K562 (cell line): Measurements from ENCODE around the gene SDCCAG8. TPM values are rescaled to one million over a fixed set of nuclear protein-coding genes. Genes with fewer than 3 reads are reported as not detected.

Experiments
- ARHGAP35 ChIP-seq: fragments of 450-650 bp; IDR thresholded peaks from 2 replicates; pipeline ENCODE4 v1.6.1; 2018; ENCODE audit not compliant: partially characterized antibody
- ASH1L ChIP-seq: fragments of 450-650 bp; IDR thresholded peaks from 2 replicates; pipeline ENCODE4 v1.6.1; 2018; ENCODE audit warnings: borderline replicate concordance, mild to moderate bottlenecking, low read depth; ENCODE audit not compliant: partially characterized antibody
- ATF4 ChIP-seq: fragments of 450-650 bp; formaldehyde crosslinking; IDR thresholded peaks from 2 replicates; pipeline ENCODE4 v1.4.0; 2022; ENCODE audit warnings: mild to moderate bottlenecking, moderate library complexity
- ATF6 ChIP-seq: sonication (generic); formaldehyde crosslinking; IDR thresholded peaks from 2 replicates; pipeline ENCODE4 v1.4.0; 2020; ENCODE audit warnings: mild to moderate bottlenecking, missing genetic modification reagents
- DLX4 ChIP-seq: fragments of 250-450 bp; sonication (Bioruptor Pico); IDR thresholded peaks from 2 replicates; pipeline ENCODE4 v1.6.1; 2021; ENCODE audit warnings: mild to moderate bottlenecking
- ELK1 ChIP-seq: sonication (generic); formaldehyde crosslinking; IDR thresholded peaks from 2 replicates; pipeline ENCODE4 v1.8.1; 2022; ENCODE audit warnings: missing genetic modification reagents
- GATAD2A ChIP-seq: fragments of 450-650 bp; IDR thresholded peaks from 2 replicates; pipeline ENCODE4 v1.6.1; 2017
- GTF3C2 ChIP-seq: IDR thresholded peaks from 3 replicates; pipeline ENCODE4 v1.6.1; 2011; ENCODE audit warnings: borderline replicate concordance, mild to moderate bottlenecking, moderate library complexity; ENCODE audit not compliant: insufficient read length; ENCODE audit errors: extremely low read depth
- MLLT1 ChIP-seq, 2 experiments: fragments of 450-650 bp; IDR thresholded peaks; 2 replicates each; pipeline ENCODE4 v1.6.1; 2016
- NCOR1 ChIP-seq: fragments of 450-650 bp; IDR thresholded peaks from 2 replicates; pipeline ENCODE4 v1.6.1; 2016; ENCODE audit warnings: mild to moderate bottlenecking, moderate library complexity
- PHTF2 ChIP-seq: fragments of 250-450 bp; sonication (Bioruptor Pico); IDR thresholded peaks from 2 replicates; pipeline ENCODE4 v1.5.0; 2021; ENCODE audit warnings: mild to moderate bottlenecking
- POLR2AphosphoS5 ChIP-seq: IDR thresholded peaks from 2 replicates; pipeline ENCODE4 v1.6.1; 2011; ENCODE audit warnings: mild to moderate bottlenecking, low read depth, low read length, moderate library complexity; ENCODE audit not compliant: control insufficient read depth, insufficient read depth
- RAD21 ChIP-seq, 2 experiments: fragments of 250-450 bp in 1 of 2; fragments of 450-650 bp in 1 of 2; sonication (Bioruptor Pico) in 1 of 2; formaldehyde crosslinking in 1 of 2; IDR thresholded peaks in 1 of 2; conservative IDR thresholded peaks in 1 of 2; 2 replicates each; pipeline versions ENCODE4 v1.4.0 to v1.8.0; 2020 to 2022; ENCODE audit warnings: mild to moderate bottlenecking in 2 of 2, moderate library complexity in 1 of 2
- TBP ChIP-seq: optimal IDR thresholded peaks from 2 replicates; pipeline ENCODE3; 2011; ENCODE audit warnings: low read depth, low read length, improper control_type of control experiment
- XRCC3 ChIP-seq: fragments of 450-650 bp; IDR thresholded peaks from 2 replicates; pipeline ENCODE4 v1.6.1; 2017; ENCODE audit warnings: mild to moderate bottlenecking, moderate library complexity
- ZNF408 ChIP-seq: fragments of 250-450 bp; sonication (Bioruptor Pico); IDR thresholded peaks from 2 replicates; pipeline ENCODE4 v1.4.0; 2020; ENCODE audit warnings: low read depth, mild to moderate bottlenecking, moderate library complexity
- ZNF695 ChIP-seq: fragments of 450-650 bp; formaldehyde crosslinking; IDR thresholded peaks from 2 replicates; pipeline ENCODE4 v1.4.0; 2020; ENCODE audit warnings: mild to moderate bottlenecking, moderate library complexity
- ZNF778 ChIP-seq: fragments of 450-650 bp; formaldehyde crosslinking; IDR thresholded peaks from 2 replicates; pipeline ENCODE4 v1.4.0; 2020; ENCODE audit warnings: mild to moderate bottlenecking, moderate library complexity
- polyA plus RNA-seq, 8 experiments: library from polyadenylated mRNA; depleted of rRNA in 4 of 8; stranded (reverse) in 5 of 8; unstranded in 3 of 8; fragments of >200 nt; fragmentation: Nextera tagmentation in 2 of 8; fragmentation: Illumina TruSeq in 1 of 8; extraction: Ambion mirVana in 2 of 8; extraction: Trizol in 1 of 8; gene quantifications; 2 replicates each; pipeline versions ENCODE4 v1.2.1 to v1.2.3, GENCODE V29; 2011 to 2014; ENCODE audit warnings: inconsistent platforms in 1 of 8, missing spikeins in 1 of 8
- total RNA-seq, 7 experiments: library from RNA; depleted of rRNA in 6 of 7; stranded (reverse); fragments of >200 nt in 6 of 7; fragmentation: Illumina TruSeq in 2 of 7; extraction: Trizol in 2 of 7; gene quantifications; 2 replicates each; pipeline versions ENCODE4 v1.2.1 to v1.2.3, GENCODE V29; 2011 to 2021; ENCODE audit warnings: low replicate concordance in 1 of 7

SDCCAG8 gene
- total and polyA plus RNA-seq, 9 of the 15 experiments (the other 6 are each of a cell fraction or from before 2014, with no cell fraction given): 17.9 to 36.7 (median 25.4) TPM

GRCh38 chr1:243325305-243325890, 69.6 kb downstream of the SDCCAG8 start (continued):
- TF ChIP-seq ZNF778 (no peak), ZNF408 (no peak), PHTF2 (CRISPR knock-in tag) (no peak), POLR2AphosphoS5 (no peak), RAD21 (CRISPR knock-in tag; conservative IDR thresholded peaks at IDR 0.05 in 1 of 2, IDR thresholded peaks at IDR 0.05 in 1 of 2) (peak; percentile 96), TBP (no peak), ELK1 (no peak), ATF4 (no peak), GTF3C2 (no peak), GATAD2A (no peak), ATF6 (no peak), NCOR1 (no peak), ARHGAP35 (no peak), XRCC3 (no peak), ASH1L (no peak), ZNF695 (CRISPR knock-in tag) (no peak), MLLT1 (IDR thresholded peaks at IDR 0.05) (no peak), DLX4 (CRISPR knock-in tag) (no peak)
